ENCODE measurements around the gene PANK4. TPM values are rescaled to one million over a fixed set of nuclear protein-coding genes. Genes with fewer than 3 reads are reported as not detected.

Gene PANK4
- total RNA-seq, 2 experiments from 2014 or later: 32.4 to 39.2 TPM

GRCh38 chr1:2527556-2527860 lies 1.1 kb upstream of the PANK4 start:
- DNase-seq: no peak
- CTCF ChIA-PET: interaction anchor here (2.4 kb wide), 1 partner anchor 12 kb away, joined by 9 read pairs; no protein-coding TSS in a partner anchor
- POLR2A ChIA-PET: no interaction called here

GRCh38 chr1:2526824-2527555 lies 594 bp upstream of the PANK4 start:
- intact Hi-C loops (cut with DNase I, micrococcal nuclease): loop anchor here (1.0 to 10.0 kb wide), 12 partner anchors 21 to 1328 kb away; partner anchors contain the start of genes PRXL2B (in 2 of the 2), CEP104 (in 1 of the 2), DFFB (in 1 of the 2) and FAAP20 (in 1 of the 2)
- ATAC-seq: peak; percentile 66
- Mint-ChIP-seq H3K4me3 (peak overlapping the region; percentile 77), H3K4me1 (peaks cover 43% of the 10 kb centered on the region), H3K9me3 (ENCODE audit: low read depth) (no peaks in the 10 kb centered on the region), H3K27me3 (peaks cover 6% of the 10 kb centered on the region), H3K27ac (peak overlapping the region; percentile 4), H3K36me3 (ENCODE audit: low read depth) (no peaks in the 10 kb centered on the region)
- DNase-seq: peak; percentile 88
- ChIA-PET POLR2A (interaction anchor here (0.5 to 1.5 kb wide), 6 partner anchors 17 to 912 kb away, joined by 3 to 6 read pairs (median 3); partner anchors contain the start of genes MORN1 and RER1), CTCF (interaction anchor here (0.6 to 2.4 kb wide), 6 partner anchors 8 to 39 kb away, joined by 3 to 9 read pairs (median 4); no protein-coding TSS in a partner anchor)

More at GRCh38 chr1:2527556-2527860, 1.1 kb upstream of the PANK4 start:
- no peaks in the 10 kb centered on the region for H3K9me3 Mint-ChIP-seq (ENCODE audit: low read depth)
- intact Hi-C loops (cut with DNase I, micrococcal nuclease): loop anchor here (2.0 to 10.0 kb wide), 5 partner anchors 59 to 1327 kb away; partner anchors contain the start of genes CEP104 (in 1 of the 2), DFFB (in 1 of the 2), FAAP20 (in 1 of the 2) and PEX10 (in 1 of the 2)
- no peak overlapping the region for H3K27ac Mint-ChIP-seq
- peaks cover 42% of the 10 kb centered on the region for H3K4me1 Mint-ChIP-seq
- no peak for ATAC-seq
- no peak overlapping the region for H3K4me3 Mint-ChIP-seq
- peaks cover 7% of the 10 kb centered on the region for H3K27me3 Mint-ChIP-seq
- H3K36me3 Mint-ChIP-seq (ENCODE audit: low read depth): no peaks in the 10 kb centered on the region

DNA sequence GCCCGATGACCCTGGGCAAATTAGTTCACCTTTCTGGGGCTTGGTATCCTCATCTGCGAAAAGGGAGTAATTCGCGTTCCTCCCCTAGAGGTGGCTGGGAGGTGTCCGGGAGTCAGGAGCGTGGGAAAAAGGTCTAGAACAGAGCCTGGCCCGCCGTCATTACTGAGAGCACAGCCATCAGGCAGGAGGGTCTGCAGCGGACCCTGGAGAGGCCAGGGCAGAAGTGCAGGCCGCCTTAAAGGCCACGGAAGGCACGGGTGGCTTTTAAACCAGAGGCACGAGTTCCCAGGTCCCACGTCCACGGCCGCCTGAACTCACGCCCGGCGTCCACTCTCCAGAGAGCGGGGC lies 850 bp downstream of the PANK4 start:
- Mint-ChIP-seq H3K36me3 (ENCODE audit: low read depth) (peaks cover 8% of the 10 kb centered on the region), H3K27ac (peak overlapping the region; percentile 87), H3K9me3 (ENCODE audit: low read depth) (no peaks in the 10 kb centered on the region), H3K4me3 (peak overlapping the region; percentile 77), H3K27me3 (no peaks in the 10 kb centered on the region), H3K4me1 (peaks cover 43% of the 10 kb centered on the region)
- ATAC-seq: no peak
- CTCF ChIA-PET: interaction anchor here (0.9 to 2.4 kb wide), 7 partner anchors 10 to 110 kb away, joined by 3 to 9 read pairs (median 6); partner anchors contain the start of gene TNFRSF14
- intact Hi-C loops (cut with DNase I, micrococcal nuclease): loop anchor here in 1 of 2 experiments (10.0 kb wide), 2 partner anchors 1099 to 1329 kb away; partner anchors contain the start of genes CEP104, DFFB and TPRG1L
- POLR2A ChIA-PET: interaction anchor here (0.8 to 1.5 kb wide), 3 partner anchors 18 to 298 kb away, joined by 3 to 4 read pairs (median 3); no protein-coding TSS in a partner anchor
- DNase-seq: no peak

GRCh38 chr1:2523891-2524609 lies 2.3 kb downstream of the PANK4 start:
- Mint-ChIP-seq H3K27me3 (no peaks in the 10 kb centered on the region), H3K9me3 (ENCODE audit: low read depth) (no peaks in the 10 kb centered on the region), H3K4me1 (peaks cover 42% of the 10 kb centered on the region), H3K36me3 (ENCODE audit: low read depth) (peaks cover 11% of the 10 kb centered on the region), H3K27ac (peak overlapping the region; percentile 87), H3K4me3 (peak overlapping the region; percentile 77)
- intact Hi-C loops (cut with DNase I, micrococcal nuclease): loop anchor here (1.0 to 10.0 kb wide), 3 partner anchors 110 to 1331 kb away; partner anchors contain the start of genes CEP104 (in 1 of the 2), DFFB (in 1 of the 2) and TPRG1L (in 1 of the 2)
- DNase-seq: peak; percentile 61
- ChIA-PET CTCF (interaction anchor here (0.6 to 1.3 kb wide), 7 partner anchors 10 to 117 kb away, joined by 3 to 5 read pairs (median 4); no protein-coding TSS in a partner anchor), POLR2A (interaction anchor here (0.5 kb wide), 1 partner anchor 1014 kb away, joined by 3 read pairs; no protein-coding TSS in a partner anchor)
- ATAC-seq: no peak

DNA sequence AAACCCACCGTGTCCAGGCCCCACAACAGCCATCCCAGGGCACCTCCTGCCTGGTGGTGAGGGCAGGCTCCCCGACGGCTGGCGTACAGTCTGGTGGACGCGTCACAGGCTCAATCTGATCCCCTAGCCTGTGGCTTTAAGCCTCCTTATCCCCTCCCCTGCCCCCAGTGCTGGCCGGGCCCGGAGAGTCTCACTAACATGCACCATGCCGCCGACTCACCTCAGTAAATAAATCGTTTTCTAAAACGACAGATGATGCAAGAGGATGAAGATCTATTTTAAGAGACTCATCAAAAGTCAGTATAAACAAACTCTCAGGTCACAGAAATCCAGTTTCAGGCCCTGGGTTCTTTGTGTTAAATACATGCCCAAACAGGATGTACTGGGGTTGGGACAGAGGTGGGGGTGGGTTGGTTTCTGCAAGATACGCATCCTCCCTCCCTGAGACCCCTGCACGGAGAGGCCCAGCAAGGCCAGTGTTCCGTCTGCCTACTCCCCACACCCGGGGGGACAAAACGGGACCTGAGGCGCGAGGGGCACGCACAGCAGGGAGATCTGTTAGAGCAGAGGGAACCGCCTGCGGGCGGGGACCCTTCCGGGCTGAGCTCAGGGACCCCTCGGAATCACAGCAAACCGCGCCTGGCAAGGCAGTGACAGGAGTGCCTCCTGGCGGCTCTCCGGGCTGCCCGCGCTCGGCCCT lies 3.1 kb downstream of the PANK4 start:
- H3K27me3 Mint-ChIP-seq: no peaks in the 10 kb centered on the region
- H3K4me3 Mint-ChIP-seq: peak overlapping the region; percentile 77
- H3K9me3 Mint-ChIP-seq (ENCODE audit: low read depth): no peaks in the 10 kb centered on the region
- POLR2A ChIA-PET: no interaction called here
- peak; percentile 4 for ATAC-seq
- DNase-seq: peak; percentile 63
- CTCF ChIA-PET: interaction anchor here (0.6 to 1.3 kb wide), 5 partner anchors 12 to 116 kb away, joined by 3 to 5 read pairs (median 4); no protein-coding TSS in a partner anchor
- peak overlapping the region; percentile 87 for H3K27ac Mint-ChIP-seq
- H3K4me1 Mint-ChIP-seq: peaks cover 36% of the 10 kb centered on the region
- H3K36me3 Mint-ChIP-seq (ENCODE audit: low read depth): peaks cover 17% of the 10 kb centered on the region
- intact Hi-C loops (cut with DNase I, micrococcal nuclease): loop anchor here in 1 of 2 experiments (10.0 kb wide), 2 partner anchors 1101 to 1331 kb away; partner anchors contain the start of genes CEP104, DFFB and TPRG1L

DNA sequence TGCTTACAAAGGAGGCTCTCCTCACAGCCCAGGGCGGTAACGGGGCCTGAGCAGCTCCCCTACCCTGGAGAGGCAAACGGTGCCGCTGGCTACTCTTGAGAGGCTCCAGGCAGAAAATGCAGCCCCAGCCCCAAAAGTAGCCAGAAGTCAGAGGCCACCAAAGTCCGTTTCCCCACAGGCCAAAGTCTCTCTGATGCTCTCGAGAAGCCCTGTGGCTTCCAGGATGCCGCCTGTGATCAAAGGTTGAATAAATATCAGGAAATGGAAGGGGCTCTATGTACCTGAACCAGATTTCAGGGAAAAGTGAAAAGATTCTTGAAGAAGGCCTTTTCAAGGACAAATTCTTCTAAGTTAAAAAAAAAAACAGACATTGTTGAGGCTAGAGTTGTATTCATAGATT lies 4.2 kb downstream of the PANK4 start:
- Mint-ChIP-seq H3K9me3 (ENCODE audit: low read depth) (no peaks in the 10 kb centered on the region), H3K27ac (no peak overlapping the region), H3K36me3 (ENCODE audit: low read depth) (peaks cover 19% of the 10 kb centered on the region), H3K4me3 (no peak overlapping the region), H3K4me1 (peaks cover 33% of the 10 kb centered on the region), H3K27me3 (no peaks in the 10 kb centered on the region)
- ATAC-seq (no peak), DNase-seq (no peak)
- intact Hi-C loops (cut with DNase I, micrococcal nuclease): loop anchor here in 1 of 2 experiments (10.0 kb wide), 2 partner anchors 1103 to 1333 kb away; partner anchors contain the start of genes CEP104, DFFB and TPRG1L
- ChIA-PET CTCF (no interaction called here), POLR2A (no interaction called here)

DNA sequence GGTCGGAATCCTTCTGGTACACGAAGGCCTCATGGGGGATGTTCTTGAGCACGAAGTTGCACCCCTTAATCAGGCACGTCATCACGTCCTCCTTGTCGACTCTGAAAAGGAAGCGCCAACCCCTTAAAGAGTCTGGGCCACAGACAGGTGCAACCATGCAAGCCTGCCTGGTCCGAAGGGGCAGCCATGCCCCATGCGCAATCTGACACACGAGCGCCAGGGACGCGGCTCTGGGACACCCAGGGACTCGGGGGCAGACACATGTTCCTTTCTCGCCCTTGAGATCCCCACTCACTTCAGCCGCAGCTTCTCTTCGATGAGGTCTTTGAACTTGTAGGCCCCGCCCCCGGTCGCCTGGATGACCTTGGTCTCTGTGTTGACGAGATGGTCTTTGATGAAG lies 5.6 kb downstream of the PANK4 start:
- ChIA-PET POLR2A (no interaction called here), CTCF (no interaction called here)
- peaks cover 29% of the 10 kb centered on the region for H3K4me1 Mint-ChIP-seq
- no peak overlapping the region for H3K4me3 Mint-ChIP-seq
- H3K36me3 Mint-ChIP-seq (ENCODE audit: low read depth): peaks cover 19% of the 10 kb centered on the region
- no peaks in the 10 kb centered on the region for H3K9me3 Mint-ChIP-seq (ENCODE audit: low read depth)
- intact Hi-C loops (cut with DNase I, micrococcal nuclease): loop anchor here in 1 of 2 experiments (10.0 kb wide), 2 partner anchors 1104 to 1334 kb away; partner anchors contain the start of genes CEP104, DFFB and TPRG1L
- H3K27ac Mint-ChIP-seq: no peak overlapping the region
- no peak for ATAC-seq
- no peak for DNase-seq
- no peaks in the 10 kb centered on the region for H3K27me3 Mint-ChIP-seq

GRCh38 chr1:2520206-2520605 lies 6.2 kb downstream of the PANK4 start:
- DNase-seq: no peak
- intact Hi-C loops (cut with DNase I, micrococcal nuclease): loop anchor here in 1 of 2 experiments (10.0 kb wide), 2 partner anchors 1105 to 1335 kb away; partner anchors contain the start of genes CEP104, DFFB and TPRG1L
- Mint-ChIP-seq H3K36me3 (ENCODE audit: low read depth) (peaks cover 19% of the 10 kb centered on the region), H3K9me3 (ENCODE audit: low read depth) (no peaks in the 10 kb centered on the region), H3K27ac (no peak overlapping the region), H3K27me3 (no peaks in the 10 kb centered on the region), H3K4me3 (no peak overlapping the region), H3K4me1 (peaks cover 26% of the 10 kb centered on the region)
- CTCF ChIA-PET: no interaction called here
- no peak for ATAC-seq
- POLR2A ChIA-PET: no interaction called here

DNA sequence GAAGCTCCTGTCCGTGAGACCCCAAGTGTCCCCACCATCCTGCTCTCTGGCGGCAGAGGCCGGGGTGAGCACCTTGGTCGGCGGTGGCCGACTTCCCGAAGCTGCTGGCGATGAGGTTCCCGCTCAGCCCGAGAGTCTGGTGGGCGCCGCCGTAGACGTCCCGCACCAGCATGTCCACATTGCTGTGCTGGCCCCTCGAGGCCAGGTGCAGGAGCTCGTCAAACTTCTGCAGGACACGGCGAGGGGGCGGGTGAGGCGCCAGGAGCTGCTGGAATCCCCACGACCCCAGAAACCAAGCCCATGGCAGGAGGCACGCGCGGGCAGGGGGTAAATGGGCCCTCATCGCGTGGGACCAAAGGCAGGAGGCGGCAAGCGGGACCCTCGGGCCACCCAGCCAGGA lies 6.7 kb downstream of the PANK4 start:
- Mint-ChIP-seq H3K27me3 (no peaks in the 10 kb centered on the region), H3K4me1 (peaks cover 21% of the 10 kb centered on the region), H3K36me3 (ENCODE audit: low read depth) (peaks cover 19% of the 10 kb centered on the region), H3K9me3 (ENCODE audit: low read depth) (no peaks in the 10 kb centered on the region), H3K4me3 (no peak overlapping the region), H3K27ac (no peak overlapping the region)
- DNase-seq (no peak), ATAC-seq (no peak)
- ChIA-PET CTCF (no interaction called here), POLR2A (no interaction called here)
- intact Hi-C loops (cut with DNase I, micrococcal nuclease): loop anchor here in 1 of 2 experiments (10.0 kb wide), 2 partner anchors 1105 to 1335 kb away; partner anchors contain the start of genes CEP104, DFFB and TPRG1L

DNA sequence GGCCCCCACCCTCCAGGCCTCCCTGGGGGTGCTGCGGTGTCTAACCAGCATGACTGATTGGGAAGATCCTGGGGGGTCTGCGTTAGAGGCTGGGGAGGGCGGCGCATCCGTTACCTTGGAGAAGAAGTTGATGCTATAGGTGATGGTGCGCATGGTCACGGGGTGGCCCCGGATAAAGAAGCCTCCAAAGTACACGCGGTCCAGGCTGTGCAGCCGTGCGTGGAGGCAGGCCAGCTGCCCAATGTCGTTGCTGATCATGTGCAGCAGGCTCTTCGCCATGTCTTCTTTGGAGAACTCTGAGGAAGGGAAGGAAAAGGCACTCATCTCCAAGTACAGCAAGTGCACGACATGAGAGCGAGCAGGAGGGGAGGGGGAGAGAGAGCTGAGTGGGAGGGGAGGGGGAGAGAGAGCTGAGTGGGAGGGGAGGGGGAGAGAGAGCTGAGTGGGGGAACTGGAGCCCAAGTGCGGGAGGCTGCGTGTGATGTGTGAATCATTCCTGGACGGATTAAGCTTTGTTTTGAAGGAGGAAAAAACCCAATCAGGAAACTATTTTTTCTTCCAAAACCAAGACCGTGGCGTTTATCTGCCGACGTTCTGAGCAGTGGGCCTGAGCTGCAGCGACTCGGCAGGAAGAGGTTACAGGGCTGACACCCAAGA lies 7.2 kb downstream of the PANK4 start:
- intact Hi-C loops (cut with DNase I, micrococcal nuclease): no loop called here
- Mint-ChIP-seq H3K27me3 (no peaks in the 10 kb centered on the region), H3K9me3 (ENCODE audit: low read depth) (no peaks in the 10 kb centered on the region), H3K4me3 (no peak overlapping the region), H3K27ac (no peak overlapping the region), H3K4me1 (peaks cover 15% of the 10 kb centered on the region), H3K36me3 (ENCODE audit: low read depth) (peaks cover 19% of the 10 kb centered on the region)
- ChIA-PET POLR2A (no interaction called here), CTCF (interaction anchor here (0.6 kb wide), 1 partner anchor 327 kb away, joined by 3 read pairs; no protein-coding TSS in a partner anchor)
- ATAC-seq (no peak), DNase-seq (no peak)

Data from activated CD4-positive, alpha-beta T cell treated with anti-CD3 and anti-CD28 coated beads for 36 hours (primary cell).